ENCODE results near the gene LCA5. TPM values are rescaled to one million over a fixed set of nuclear protein-coding genes. Genes with fewer than 3 reads are reported as not detected.

Gene LCA5
- total and polyA plus RNA-seq, 2 donors (not counting 3 experiments of a cell fraction or from before 2014, with no cell fraction given), result 0.57 to 4.2 TPM

- Histone ChIP-seq H3K4me1 (ENCODE audit: control insufficient read depth, extremely low read depth, insufficient read depth, low read length) (no peaks in the 10 kb centered on the region), H3K36me3 (ENCODE audit: control insufficient read depth in 2 of 2, extremely low read depth in 1 of 2, insufficient read depth in 2 of 2, low read length in 2 of 2) (no peaks in the 10 kb centered on the region), H3K27me3 (ENCODE audit: control insufficient read depth in 2 of 2, insufficient read depth in 2 of 2, low read length in 2 of 2) (no peaks in the 10 kb centered on the region), H3K9me1 (replicated peaks; ENCODE audit: control insufficient read depth, extremely low read depth, insufficient read depth, low read length) (no peaks in the 10 kb centered on the region), H2AFZ (ENCODE audit: low read depth, low read length) (no peak overlapping the region), H3K27ac (ENCODE audit: insufficient read depth, low read depth, low read length) (no peak overlapping the region), H3K4me2 (ENCODE audit: insufficient read depth, low read length) (no peak overlapping the region), H3K9me3 (replicated peaks; ENCODE audit: control insufficient read depth, insufficient read depth, low read length) (no peaks in the 10 kb centered on the region), H3K79me2 (ENCODE audit: control insufficient read depth, insufficient read depth, low read length) (no peaks in the 10 kb centered on the region), H3K9ac (replicated peaks; ENCODE audit: extremely low read depth, insufficient read depth, low read length) (no peak overlapping the region), H4K20me1 (replicated peaks; ENCODE audit: control insufficient read depth, extremely low read depth, insufficient read depth, low read length) (no peaks in the 10 kb centered on the region), H3K4me3 (replicated peaks in 1 of 3; ENCODE audit: insufficient read depth in 1 of 3, low read depth in 1 of 3, low read length in 3 of 3) (no peak overlapping the region)
- TF ChIP-seq GATA2 (IDR thresholded peaks at IDR 0.05; ENCODE audit: insufficient read depth, insufficient read length, low read depth, low read length) (no peak), EZH2 (IDR thresholded peaks at IDR 0.05; ENCODE audit: borderline replicate concordance, low read depth, low read length, severe bottlenecking) (no peak), FOS (IDR thresholded peaks at IDR 0.05; ENCODE audit: borderline replicate concordance, insufficient read depth, low read length) (no peak), CTCF (IDR thresholded peaks at IDR 0.05; ENCODE audit: extremely low read depth in 1 of 2, insufficient read depth in 1 of 2, low read depth in 1 of 2, low read length in 2 of 2) (no peak), JUN (IDR thresholded peaks at IDR 0.05; ENCODE audit: borderline replicate concordance, insufficient read depth, insufficient read length, low read depth) (no peak), POLR2AphosphoS5 (IDR thresholded peaks at IDR 0.05; ENCODE audit: insufficient read depth, low read depth, low read length) (no peak), MYC (IDR thresholded peaks at IDR 0.05; ENCODE audit: low read depth, low read length) (no peak), MAX (IDR thresholded peaks at IDR 0.05; ENCODE audit: insufficient read depth, insufficient read length) (no peak), POLR2A (IDR thresholded peaks at IDR 0.05; ENCODE audit: low read depth, low read length) (no peak)
- intact Hi-C loops (cut with micrococcal nuclease), result no loop called here
- no TSS peak for BruUV-seq (replicated peaks)
- FAIRE-seq, result no peak
- CTCF ChIA-PET, result interaction anchor here (1.6 to 1.8 kb wide), 2 partner anchors 11 to 13 kb away, joined by 7 read pairs; no protein-coding TSS in a partner anchor
- DNase-seq (ENCODE audit: low read depth, low spot score), result no peak
- POLR2A ChIA-PET, result interaction anchor here (0.7 kb wide), 1 partner anchor 232 kb away, joined by 3 read pairs; no protein-coding TSS in a partner anchor
- dilution Hi-C loops (cut with MboI; ENCODE audit: extremely low pct_ligation_motif_present, low sequenced_read_pairs), result no loop called here
Measured at GRCh38 chr6:79557673-79558467, 20.6 kb upstream of the LCA5 start.

Measured in endothelial cell of umbilical vein (primary cell).